ENCODE data around the gene SLC9A6.
A peak's percentile ranks its signal among the peaks of the same experiment; 100 is the strongest.

Gene SLC9A6

DNA sequence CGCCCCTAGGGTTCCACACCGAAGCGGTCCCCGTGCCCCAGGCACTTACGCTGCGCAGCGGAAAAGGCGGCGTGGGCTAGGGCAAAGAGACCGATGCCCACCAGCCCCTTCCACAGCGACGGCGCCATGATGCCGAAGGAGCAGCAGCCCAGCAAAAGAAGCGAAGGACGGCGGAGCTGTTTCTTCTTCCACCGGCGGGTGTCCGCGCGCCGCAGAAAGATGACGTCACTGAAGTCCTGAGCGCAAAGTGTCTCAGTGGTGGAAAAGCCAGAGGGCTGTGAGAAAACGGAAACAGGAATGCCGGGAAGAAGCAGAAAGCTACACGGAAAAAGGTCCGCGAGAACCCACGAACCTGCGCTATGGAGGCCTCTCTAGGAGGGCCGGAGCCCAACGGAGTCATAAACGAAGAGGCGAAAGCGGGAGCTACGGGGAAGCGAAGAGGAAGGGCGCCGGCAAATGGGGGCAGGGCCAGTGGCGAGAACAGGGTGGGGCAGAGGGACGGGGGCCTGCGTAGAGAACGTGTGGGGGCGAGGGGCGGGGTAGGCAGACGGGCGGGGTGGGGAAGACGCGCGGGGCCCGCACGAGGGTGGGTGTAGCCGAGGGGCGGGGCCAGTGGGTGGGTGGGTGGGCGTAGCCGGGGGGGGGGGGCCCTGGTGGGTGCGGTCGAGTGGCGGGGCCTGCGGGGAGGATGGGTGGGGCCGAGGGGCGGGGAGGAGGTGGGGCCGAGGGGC, 11.5 kb upstream of the SLC9A6 start, which contains the start of gene MMGT1 (continued):
- TF ChIP-seq ZNF501 (tag by site-specific recombination; IDR thresholded peaks at IDR 0.05) (peak; percentile 73; the same call in 1 of the 2 replicates), KLF16 (tag by site-specific recombination; IDR thresholded peaks at IDR 0.05) (peak; percentile 89), ZNF121 (tag by site-specific recombination; IDR thresholded peaks at IDR 0.05) (no peak), ZNF423 (tag by site-specific recombination; IDR thresholded peaks at IDR 0.05) (0 out of 2 replicates have a peak, but pooled peaks have one; percentile 15), ZNF624 (tag by site-specific recombination; IDR thresholded peaks at IDR 0.05) (no peak), ZSCAN30 (tag by site-specific recombination; IDR thresholded peaks at IDR 0.05) (0 out of 2 replicates have a peak, but pooled peaks have one; percentile 41), ZNF266 (tag by site-specific recombination; IDR thresholded peaks at IDR 0.05; ENCODE audit: low read depth) (no peak), MEIS1 (CRISPR knock-in tag; IDR thresholded peaks at IDR 0.05; ENCODE audit: borderline replicate concordance) (no peak), ZNF214 (tag by site-specific recombination; IDR thresholded peaks at IDR 0.05; ENCODE audit: borderline replicate concordance) (no peak), ZNF433 (tag by site-specific recombination; IDR thresholded peaks at IDR 0.05; ENCODE audit: low read depth) (no peak), GLIS2 (tag by site-specific recombination; IDR thresholded peaks at IDR 0.05) (peak; percentile 67; the same call in 1 of the 2 replicates), ZNF19 (tag by site-specific recombination; IDR thresholded peaks at IDR 0.05; ENCODE audit: low read depth) (no peak), ZNF248 (tag by site-specific recombination; IDR thresholded peaks at IDR 0.05) (no peak), ZNF623 (tag by site-specific recombination; IDR thresholded peaks at IDR 0.05) (no peak), SP7 (tag by site-specific recombination; IDR thresholded peaks at IDR 0.05) (peak; percentile 78), ZNF514 (tag by site-specific recombination; IDR thresholded peaks at IDR 0.05) (no peak), ZFP69B (tag by site-specific recombination; IDR thresholded peaks at IDR 0.05) (peak; percentile 58), ZSCAN16 (tag by site-specific recombination; IDR thresholded peaks at IDR 0.05) (no peak), AEBP2 (tag by site-specific recombination; IDR thresholded peaks at IDR 0.05; ENCODE audit: borderline replicate concordance) (no peak)
- TF ChIP-seq, protein P1, sequence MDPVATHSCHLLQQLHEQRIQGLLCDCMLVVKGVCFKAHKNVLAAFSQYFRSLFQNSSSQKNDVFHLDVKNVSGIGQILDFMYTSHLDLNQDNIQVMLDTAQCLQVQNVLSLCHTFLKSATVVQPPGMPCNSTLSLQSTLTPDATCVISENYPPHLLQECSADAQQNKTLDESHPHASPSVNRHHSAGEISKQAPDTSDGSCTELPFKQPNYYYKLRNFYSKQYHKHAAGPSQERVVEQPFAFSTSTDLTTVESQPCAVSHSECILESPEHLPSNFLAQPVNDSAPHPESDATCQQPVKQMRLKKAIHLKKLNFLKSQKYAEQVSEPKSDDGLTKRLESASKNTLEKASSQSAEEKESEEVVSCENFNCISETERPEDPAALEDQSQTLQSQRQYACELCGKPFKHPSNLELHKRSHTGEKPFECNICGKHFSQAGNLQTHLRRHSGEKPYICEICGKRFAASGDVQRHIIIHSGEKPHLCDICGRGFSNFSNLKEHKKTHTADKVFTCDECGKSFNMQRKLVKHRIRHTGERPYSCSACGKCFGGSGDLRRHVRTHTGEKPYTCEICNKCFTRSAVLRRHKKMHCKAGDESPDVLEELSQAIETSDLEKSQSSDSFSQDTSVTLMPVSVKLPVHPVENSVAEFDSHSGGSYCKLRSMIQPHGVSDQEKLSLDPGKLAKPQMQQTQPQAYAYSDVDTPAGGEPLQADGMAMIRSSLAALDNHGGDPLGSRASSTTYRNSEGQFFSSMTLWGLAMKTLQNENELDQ (tag by site-specific recombination; IDR thresholded peaks at IDR 0.05; ENCODE audit: low read depth): no peak
- TF ChIP-seq, protein P2, sequence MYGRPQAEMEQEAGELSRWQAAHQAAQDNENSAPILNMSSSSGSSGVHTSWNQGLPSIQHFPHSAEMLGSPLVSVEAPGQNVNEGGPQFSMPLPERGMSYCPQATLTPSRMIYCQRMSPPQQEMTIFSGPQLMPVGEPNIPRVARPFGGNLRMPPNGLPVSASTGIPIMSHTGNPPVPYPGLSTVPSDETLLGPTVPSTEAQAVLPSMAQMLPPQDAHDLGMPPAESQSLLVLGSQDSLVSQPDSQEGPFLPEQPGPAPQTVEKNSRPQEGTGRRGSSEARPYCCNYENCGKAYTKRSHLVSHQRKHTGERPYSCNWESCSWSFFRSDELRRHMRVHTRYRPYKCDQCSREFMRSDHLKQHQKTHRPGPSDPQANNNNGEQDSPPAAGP (tag by site-specific recombination; IDR thresholded peaks at IDR 0.05): peak; percentile 93
- TF ChIP-seq, protein P3, sequence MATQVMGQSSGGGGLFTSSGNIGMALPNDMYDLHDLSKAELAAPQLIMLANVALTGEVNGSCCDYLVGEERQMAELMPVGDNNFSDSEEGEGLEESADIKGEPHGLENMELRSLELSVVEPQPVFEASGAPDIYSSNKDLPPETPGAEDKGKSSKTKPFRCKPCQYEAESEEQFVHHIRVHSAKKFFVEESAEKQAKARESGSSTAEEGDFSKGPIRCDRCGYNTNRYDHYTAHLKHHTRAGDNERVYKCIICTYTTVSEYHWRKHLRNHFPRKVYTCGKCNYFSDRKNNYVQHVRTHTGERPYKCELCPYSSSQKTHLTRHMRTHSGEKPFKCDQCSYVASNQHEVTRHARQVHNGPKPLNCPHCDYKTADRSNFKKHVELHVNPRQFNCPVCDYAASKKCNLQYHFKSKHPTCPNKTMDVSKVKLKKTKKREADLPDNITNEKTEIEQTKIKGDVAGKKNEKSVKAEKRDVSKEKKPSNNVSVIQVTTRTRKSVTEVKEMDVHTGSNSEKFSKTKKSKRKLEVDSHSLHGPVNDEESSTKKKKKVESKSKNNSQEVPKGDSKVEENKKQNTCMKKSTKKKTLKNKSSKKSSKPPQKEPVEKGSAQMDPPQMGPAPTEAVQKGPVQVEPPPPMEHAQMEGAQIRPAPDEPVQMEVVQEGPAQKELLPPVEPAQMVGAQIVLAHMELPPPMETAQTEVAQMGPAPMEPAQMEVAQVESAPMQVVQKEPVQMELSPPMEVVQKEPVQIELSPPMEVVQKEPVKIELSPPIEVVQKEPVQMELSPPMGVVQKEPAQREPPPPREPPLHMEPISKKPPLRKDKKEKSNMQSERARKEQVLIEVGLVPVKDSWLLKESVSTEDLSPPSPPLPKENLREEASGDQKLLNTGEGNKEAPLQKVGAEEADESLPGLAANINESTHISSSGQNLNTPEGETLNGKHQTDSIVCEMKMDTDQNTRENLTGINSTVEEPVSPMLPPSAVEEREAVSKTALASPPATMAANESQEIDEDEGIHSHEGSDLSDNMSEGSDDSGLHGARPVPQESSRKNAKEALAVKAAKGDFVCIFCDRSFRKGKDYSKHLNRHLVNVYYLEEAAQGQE (tag by site-specific recombination; IDR thresholded peaks at IDR 0.05): no peak
- TF ChIP-seq, protein P4, sequence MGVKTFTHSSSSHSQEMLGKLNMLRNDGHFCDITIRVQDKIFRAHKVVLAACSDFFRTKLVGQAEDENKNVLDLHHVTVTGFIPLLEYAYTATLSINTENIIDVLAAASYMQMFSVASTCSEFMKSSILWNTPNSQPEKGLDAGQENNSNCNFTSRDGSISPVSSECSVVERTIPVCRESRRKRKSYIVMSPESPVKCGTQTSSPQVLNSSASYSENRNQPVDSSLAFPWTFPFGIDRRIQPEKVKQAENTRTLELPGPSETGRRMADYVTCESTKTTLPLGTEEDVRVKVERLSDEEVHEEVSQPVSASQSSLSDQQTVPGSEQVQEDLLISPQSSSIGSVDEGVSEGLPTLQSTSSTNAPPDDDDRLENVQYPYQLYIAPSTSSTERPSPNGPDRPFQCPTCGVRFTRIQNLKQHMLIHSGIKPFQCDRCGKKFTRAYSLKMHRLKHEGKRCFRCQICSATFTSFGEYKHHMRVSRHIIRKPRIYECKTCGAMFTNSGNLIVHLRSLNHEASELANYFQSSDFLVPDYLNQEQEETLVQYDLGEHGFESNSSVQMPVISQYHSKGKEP (tag by site-specific recombination; IDR thresholded peaks at IDR 0.05): no peak
